H1 (cell line): ENCODE data around the gene IL17A. TPM values are rescaled to one million over a fixed set of nuclear protein-coding genes. Genes with fewer than 3 reads are reported as not detected.

Experiments
- CTCF ChIA-PET: fragments of 300-600 bp; sonication (Branson Sonifier 250); formaldehyde crosslinking; loops from one replicate; lab custom pipeline; 2021; ENCODE audit not compliant: partially characterized antibody; lab: Charles Lee
- POLR2A ChIA-PET: fragments of 300-600 bp; sonication (Branson Sonifier 250); formaldehyde crosslinking; loops from one replicate; lab custom pipeline; 2021; ENCODE audit warnings: inconsistent platforms; ENCODE audit not compliant: partially characterized antibody; lab: Charles Lee
- DNase-seq, 2 experiments: peaks; one replicate each; pipeline versions ENCODE4 v3.0.0 to v3.0.0-alpha.2; 2010 to 2022; ENCODE audit warnings: low spot score in 2 of 2, low read depth in 1 of 2, mixed read lengths in 1 of 2
- FAIRE-seq: peaks from 2 replicates; lab custom pipeline; 2011; peaks lifted over from hg19 to GRCh38; lab: Jason Lieb, UNC
- H2AFZ ChIP-seq: 2 replicates; pipeline ENCODE4 v1.8.1; 2012; ENCODE audit warnings: low read length, inconsistent platforms
- H2AK5ac ChIP-seq: 2 replicates; pipeline ENCODE4 v1.6.1; 2013; ENCODE audit warnings: low read depth, low read length
- H2BK120ac ChIP-seq: replicated peaks from 2 replicates; pipeline ENCODE3; 2013; ENCODE audit warnings: low read depth, low read length, inconsistent platforms
- H2BK12ac ChIP-seq: 2 replicates; pipeline ENCODE4 v1.6.1; 2013; ENCODE audit warnings: low read depth, low read length
- H2BK15ac ChIP-seq: 2 replicates; pipeline ENCODE4 v1.6.1; 2013; ENCODE audit warnings: low read length
- H2BK20ac ChIP-seq: 2 replicates; pipeline ENCODE4 v1.6.1; 2013; ENCODE audit warnings: low read length
- H2BK5ac ChIP-seq: 2 replicates; pipeline ENCODE4 v1.6.1; 2013; ENCODE audit warnings: low read depth, low read length
- H3K14ac ChIP-seq: 2 replicates; pipeline ENCODE4 v1.6.1; 2013; ENCODE audit warnings: inconsistent platforms; ENCODE audit not compliant: insufficient read length
- H3K18ac ChIP-seq: 2 replicates; pipeline ENCODE4 v1.6.1; 2013; ENCODE audit warnings: low read length; ENCODE audit errors: extremely low read depth
- H3K23ac ChIP-seq: 2 replicates; pipeline ENCODE4 v1.6.1; 2013; ENCODE audit warnings: inconsistent platforms; ENCODE audit not compliant: insufficient read length
- H3K23me2 ChIP-seq: 2 replicates; pipeline ENCODE4 v1.6.1; 2013; ENCODE audit warnings: low read depth, low read length
- H3K27ac ChIP-seq: 2 replicates; pipeline ENCODE4 v1.6.1; 2011; ENCODE audit warnings: low read depth, low read length, inconsistent platforms
- H3K27me3 ChIP-seq, 4 experiments: replicated peaks in 1 of 4; 1 replicate in 1 of 4; 2 replicates in 3 of 4; pipeline versions ENCODE4 v1.6.1 to v1.8.1; 2011 to 2013; ENCODE audit warnings: low read length in 3 of 4, mild to moderate bottlenecking in 3 of 4, inconsistent platforms in 2 of 4, mixed read lengths in 2 of 4, moderate library complexity in 1 of 4; ENCODE audit not compliant: control insufficient read depth in 3 of 4, insufficient read depth in 3 of 4; ENCODE audit errors: extremely low read depth in 1 of 4
- H3K36me3 ChIP-seq, 4 experiments: 2 replicates each; pipeline versions ENCODE4 v1.6.1 to v1.8.1; 2011 to 2013; ENCODE audit warnings: mild to moderate bottlenecking in 4 of 4, low read length in 3 of 4, moderate library complexity in 2 of 4, control low read depth in 1 of 4, inconsistent platforms in 1 of 4; ENCODE audit not compliant: insufficient read depth in 4 of 4, control insufficient read depth in 2 of 4
- H3K4ac ChIP-seq: replicated peaks from 2 replicates; pipeline ENCODE3; 2013; ENCODE audit warnings: low read length, low read depth, mixed read lengths, inconsistent platforms; ENCODE audit not compliant: insufficient read length
- H3K4me1 ChIP-seq, 4 experiments: replicated peaks in 1 of 4; 1 replicate in 1 of 4; 2 replicates in 3 of 4; pipeline versions ENCODE4 v1.6.1 to v1.8.1; 2011 to 2013; ENCODE audit warnings: low read length in 3 of 4, inconsistent platforms in 2 of 4, mixed read lengths in 1 of 4; ENCODE audit not compliant: insufficient read depth in 4 of 4, control insufficient read depth in 3 of 4
- H3K4me2 ChIP-seq, 2 experiments: 2 replicates each; pipeline versions ENCODE4 v1.6.1 to v1.8.1; 2011 to 2013; ENCODE audit warnings: low read depth in 2 of 2, low read length in 2 of 2, control low read depth in 1 of 2, inconsistent platforms in 1 of 2, mild to moderate bottlenecking in 1 of 2; ENCODE audit not compliant: insufficient read depth in 1 of 2
- H3K4me3 ChIP-seq, 4 experiments: fragments of 200-600, 300-600 bp in 1 of 4; sonication (generic), shearing (Covaris generic), sonication (Bioruptor Twin) in 1 of 4; 2 replicates each; pipeline versions ENCODE4 v1.5.1 to v1.8.1; 2011 to 2016; ENCODE audit warnings: low read length in 4 of 4, low read depth in 3 of 4, control low read depth in 2 of 4, inconsistent platforms in 2 of 4, mild to moderate bottlenecking in 2 of 4, mixed read lengths in 1 of 4, moderate library complexity in 1 of 4; ENCODE audit not compliant: insufficient read depth in 2 of 4; ENCODE audit errors: extremely low read depth in 1 of 4
- H3K56ac ChIP-seq: replicated peaks from 2 replicates; pipeline ENCODE3; 2013; ENCODE audit warnings: low read depth, mild to moderate bottlenecking, mixed read lengths, low read length, inconsistent platforms; ENCODE audit not compliant: insufficient read length
- H3K79me1 ChIP-seq: 2 replicates; pipeline ENCODE4 v1.6.1; 2013; ENCODE audit warnings: low read depth, low read length, control low read depth
- H3K79me2 ChIP-seq, 2 experiments: 2 replicates each; pipeline versions ENCODE4 v1.6.1 to v1.8.1; 2012 to 2013; ENCODE audit warnings: low read length in 2 of 2, mild to moderate bottlenecking in 2 of 2, inconsistent platforms in 1 of 2; ENCODE audit not compliant: insufficient read depth in 2 of 2, control insufficient read depth in 1 of 2
- H3K9ac ChIP-seq, 4 experiments: replicated peaks in 1 of 4; 1 replicate in 1 of 4; 2 replicates in 3 of 4; pipeline versions ENCODE4 v1.6.1 to v1.8.1; 2011 to 2013; ENCODE audit warnings: low read depth in 3 of 4, low read length in 3 of 4, control low read depth in 2 of 4, mild to moderate bottlenecking in 2 of 4, moderate library complexity in 2 of 4, inconsistent platforms in 1 of 4; ENCODE audit errors: extremely low read depth in 1 of 4
- H3K9me3 ChIP-seq, 2 experiments: 2 replicates each; pipeline versions ENCODE4 v1.6.1 to v1.8.1; 2012 to 2013; ENCODE audit warnings: mild to moderate bottlenecking in 2 of 2, moderate library complexity in 2 of 2, control low read depth in 1 of 2, inconsistent platforms in 1 of 2, low read depth in 1 of 2, low read length in 1 of 2, mixed read lengths in 1 of 2; ENCODE audit not compliant: insufficient read depth in 2 of 2
- H4K20me1 ChIP-seq, 2 experiments: replicated peaks in 1 of 2; 2 replicates each; pipeline versions ENCODE3 to v1.8.1; 2011 to 2013; ENCODE audit warnings: inconsistent platforms in 2 of 2, low read length in 2 of 2, mild to moderate bottlenecking in 1 of 2; ENCODE audit not compliant: insufficient read depth in 2 of 2, control insufficient read depth in 1 of 2
- H4K5ac ChIP-seq: 2 replicates; pipeline ENCODE4 v1.6.1; 2013; ENCODE audit warnings: low read length, low read depth, mixed read lengths, inconsistent platforms; ENCODE audit not compliant: insufficient read length
- H4K8ac ChIP-seq: 2 replicates; pipeline ENCODE4 v1.8.0; 2013; ENCODE audit warnings: mild to moderate bottlenecking, moderate library complexity, low read length, inconsistent platforms; ENCODE audit not compliant: insufficient read depth; ENCODE audit errors: extremely low read depth
- H4K91ac ChIP-seq: replicated peaks from 2 replicates; pipeline ENCODE3; 2013; ENCODE audit warnings: low read length, mixed read lengths, inconsistent platforms; ENCODE audit not compliant: insufficient read length
- SP2 ChIP-seq: IDR thresholded peaks from 2 replicates; pipeline ENCODE4 v1.6.1; 2012; ENCODE audit warnings: mild to moderate bottlenecking, low read length, inconsistent platforms
- whole genome bisulfite sequencing, 2 experiments: shearing (Covaris generic) in 1 of 2; methylation state at CpG; one replicate each; pipeline versions ENCODE4 v1.1.6 to v1.1.7; 2013 to 2015; ENCODE audit warnings: low lambda C conversion rate in 2 of 2, mixed read lengths in 2 of 2, inconsistent platforms in 1 of 2, low coverage in 1 of 2, missing lambda C conversion rate in 1 of 2; ENCODE audit not compliant: insufficient replicate concordance in 2 of 2, insufficient coverage in 1 of 2, insufficient read length in 1 of 2; ENCODE audit errors: extremely low coverage in 1 of 2, missing lambda C conversion rate in 1 of 2; 5-methylcytosine and 5-hydroxymethylcytosine counted together
- polyA plus RNA-seq, 7 experiments: library from polyadenylated mRNA; depleted of rRNA in 3 of 7; stranded (reverse) in 5 of 7; unstranded in 2 of 7; fragments of >200 nt in 5 of 7; fragments of 200-250 nt in 2 of 7; gene quantifications; 1 replicate in 5 of 7; 2 replicates in 1 of 7; 4 replicates in 1 of 7; pipeline versions ENCODE4 v1.2.1 to v1.2.3, GENCODE V29; 2011 to 2013; ENCODE audit warnings: missing spikeins in 2 of 7, mixed read lengths in 2 of 7
- total RNA-seq: library from RNA; stranded (reverse); fragmentation: NEBNext Ultra II Directional; extraction: Animal tissue kit (Norgen Biotek cat#: 25700); gene quantifications from 2 replicates; pipeline ENCODE4 v1.2.1, GENCODE V29; 2021

The IL17A gene
- total and polyA plus RNA-seq, 2 of the 8 experiments (the other 6 are each of a cell fraction or from before 2014, with no cell fraction given): not detected

DNA sequence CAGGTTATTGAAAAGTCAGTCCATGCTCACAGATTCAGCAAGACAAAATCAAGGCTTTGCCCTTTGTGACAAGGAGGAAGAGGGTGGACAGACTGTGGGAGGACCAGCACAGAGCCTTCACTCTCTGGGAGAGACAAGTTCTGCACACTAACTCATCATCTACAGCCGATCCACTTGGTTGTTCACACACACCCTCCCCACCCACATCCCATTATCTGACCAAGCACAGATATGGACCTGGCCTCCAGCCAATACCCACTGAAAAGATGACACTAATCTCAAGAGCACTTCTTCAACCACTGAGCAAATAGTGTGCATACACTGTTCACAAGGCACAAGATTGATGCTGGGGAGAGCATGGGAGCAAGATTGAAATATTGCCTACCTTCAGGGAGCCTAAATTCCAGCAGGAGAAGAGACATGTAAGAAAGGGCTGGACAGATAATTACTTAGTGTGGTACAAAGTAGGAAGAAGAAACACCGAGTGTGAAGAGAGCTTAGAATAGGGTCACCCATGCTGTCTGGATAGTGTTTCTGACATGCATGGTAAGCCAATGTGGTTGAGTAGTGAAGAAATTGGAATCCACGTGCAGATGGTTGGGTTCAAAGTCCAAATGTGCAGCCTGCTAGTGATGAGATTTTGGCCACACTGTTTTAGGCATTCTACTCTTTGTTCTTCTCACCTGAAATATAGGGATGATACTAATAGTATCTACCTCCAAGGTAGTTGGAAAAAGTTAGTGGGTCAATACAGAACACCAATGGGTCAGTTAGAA lies 21.7 kb upstream of the IL17A start:
- 88% methylated on average over 3 of the region's 3 CpGs; no CpG with 5 or more reads in 1 of the 2 experiments for WGBS, 2 experiments
- TF ChIP-seq SP2: no peak
- Histone ChIP-seq H3K14ac (no peak overlapping the region), H3K27ac (no peak overlapping the region), H2BK12ac (no peak overlapping the region), H4K20me1 (no peaks in the 10 kb centered on the region), H3K4me3 (no peak overlapping the region), H3K27me3 (peaks cover 0 to 1% (median 0%) of the 10 kb centered on the region in 4 experiments; a peak in 1 of 7 replicates), H3K9ac (no peak overlapping the region), H3K36me3 (no peaks in the 10 kb centered on the region; a peak in 1 of 8 replicates), H3K4me2 (no peak overlapping the region), H4K91ac (no peak overlapping the region), H3K79me1 (no peaks in the 10 kb centered on the region), H3K9me3 (peaks cover 5 to 13% of the 10 kb centered on the region in 2 experiments; a peak in 3 of 4 replicates), H3K79me2 (no peaks in the 10 kb centered on the region), H3K4me1 (no peaks in the 10 kb centered on the region), H2BK5ac (no peak overlapping the region), H3K23me2 (no peaks in the 10 kb centered on the region), H3K18ac (no peak overlapping the region), H4K5ac (no peak overlapping the region), H2AFZ (no peak overlapping the region), H3K56ac (no peak overlapping the region), H3K4ac (peak overlapping the region; percentile 76), H3K23ac (no peak overlapping the region), H4K8ac (no peak overlapping the region), H2BK15ac (no peak overlapping the region), H2BK120ac (no peak overlapping the region), H2AK5ac (no peak overlapping the region), H2BK20ac (no peak overlapping the region)
- CTCF ChIA-PET: interaction anchor here (0.5 to 8.7 kb wide), 15 partner anchors 10 to 221 kb away, joined by 3 to 149 read pairs (median 5); no protein-coding TSS in a partner anchor
- DNase-seq (no peak), FAIRE-seq (no peak)
- POLR2A ChIA-PET: interaction anchor here (1.4 kb wide), 1 partner anchor 94 kb away, joined by 4 read pairs; no protein-coding TSS in a partner anchor
